Measurements from ENCODE around the gene KIAA0232.
"Not testable (repeated sequence)": the region's sequence is repeated elsewhere in the genome, so short reads cannot be mapped to it uniquely, and the experiment has no call there.

The KIAA0232 gene

DNA sequence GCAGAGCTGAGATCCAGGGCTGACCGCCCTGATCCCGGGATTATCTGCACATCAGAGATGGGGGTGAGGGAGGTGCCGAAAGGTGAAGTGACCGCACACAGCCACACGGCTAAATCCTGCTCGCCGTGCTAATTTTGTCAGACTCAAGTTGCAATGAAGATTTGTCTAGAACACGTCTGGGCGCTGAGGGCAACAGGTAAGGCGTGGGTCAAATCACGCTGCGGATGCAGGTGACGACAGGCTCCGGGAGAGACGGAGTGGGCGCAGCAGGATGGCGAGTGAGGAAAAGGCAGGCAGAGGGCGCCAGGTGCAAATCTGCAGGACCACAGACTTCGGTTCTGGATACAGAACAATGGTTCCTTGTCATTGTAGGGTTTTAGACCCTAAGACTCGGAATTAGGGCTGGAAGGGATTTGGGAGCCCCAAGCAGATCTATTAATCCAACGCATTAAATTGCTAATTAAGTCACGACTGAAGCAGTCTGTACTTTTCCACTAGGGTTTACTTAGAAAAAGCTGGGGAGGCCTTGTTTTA lies 125.2 kb downstream of the KIAA0232 start:
- H2AFZ ChIP-seq (ENCODE audit: low read depth, low read length): no peak overlapping the region
- H3K27me3 ChIP-seq (ENCODE audit: insufficient read depth, low read length): no peaks in the 10 kb centered on the region
- peaks cover 23% of the 10 kb centered on the region for H3K4me1 ChIP-seq (ENCODE audit: insufficient read depth, low read length)
- no peaks in the 10 kb centered on the region for H3K9me3 ChIP-seq (ENCODE audit: low read length)
- no peak overlapping the region for H3K4me3 ChIP-seq (ENCODE audit: low read length)
- H3K36me3 ChIP-seq (ENCODE audit: insufficient read depth, low read length): no peaks in the 10 kb centered on the region

DNA sequence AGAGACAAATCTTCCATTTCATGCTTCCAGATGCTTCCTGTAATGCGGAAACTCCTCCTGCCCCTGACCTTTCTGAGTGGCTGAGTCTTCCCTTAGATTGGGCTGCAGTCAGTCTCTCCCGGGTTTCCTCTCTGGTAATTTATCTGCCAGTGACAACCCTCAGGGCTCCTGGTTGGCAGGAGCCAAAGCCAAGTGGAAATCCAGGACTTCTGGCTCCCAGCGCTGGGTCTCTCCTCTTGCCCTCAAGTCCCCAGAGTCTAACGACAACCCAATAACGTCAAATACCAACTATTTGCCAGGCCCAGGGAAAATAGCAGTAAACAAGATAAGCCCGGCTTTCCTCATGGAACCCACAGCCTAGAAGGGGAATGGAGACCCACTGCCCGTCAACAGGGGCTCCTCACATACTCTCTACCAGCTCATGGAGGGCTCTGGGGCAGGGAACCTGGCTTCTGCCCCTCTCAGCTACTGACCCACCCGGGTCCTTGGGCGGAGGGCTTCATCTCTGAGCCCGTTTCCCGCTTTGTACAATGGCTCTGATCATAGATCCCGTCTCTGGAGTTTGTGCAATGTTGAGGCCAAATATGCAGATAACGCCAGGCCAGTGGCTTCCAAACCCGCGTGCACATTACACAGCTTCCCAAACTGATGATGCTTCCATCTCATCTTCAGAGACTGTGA lies 126.0 kb downstream of the KIAA0232 start:
- Histone ChIP-seq H2AFZ (ENCODE audit: low read depth, low read length) (peak overlapping the region; percentile 57), H3K4me1 (ENCODE audit: insufficient read depth, low read length) (peaks cover 23% of the 10 kb centered on the region), H3K4me3 (ENCODE audit: low read length) (peak overlapping the region; percentile 86), H3K9me3 (ENCODE audit: low read length) (no peaks in the 10 kb centered on the region), H3K27me3 (ENCODE audit: insufficient read depth, low read length) (no peaks in the 10 kb centered on the region), H3K36me3 (ENCODE audit: insufficient read depth, low read length) (no peaks in the 10 kb centered on the region)

DNA sequence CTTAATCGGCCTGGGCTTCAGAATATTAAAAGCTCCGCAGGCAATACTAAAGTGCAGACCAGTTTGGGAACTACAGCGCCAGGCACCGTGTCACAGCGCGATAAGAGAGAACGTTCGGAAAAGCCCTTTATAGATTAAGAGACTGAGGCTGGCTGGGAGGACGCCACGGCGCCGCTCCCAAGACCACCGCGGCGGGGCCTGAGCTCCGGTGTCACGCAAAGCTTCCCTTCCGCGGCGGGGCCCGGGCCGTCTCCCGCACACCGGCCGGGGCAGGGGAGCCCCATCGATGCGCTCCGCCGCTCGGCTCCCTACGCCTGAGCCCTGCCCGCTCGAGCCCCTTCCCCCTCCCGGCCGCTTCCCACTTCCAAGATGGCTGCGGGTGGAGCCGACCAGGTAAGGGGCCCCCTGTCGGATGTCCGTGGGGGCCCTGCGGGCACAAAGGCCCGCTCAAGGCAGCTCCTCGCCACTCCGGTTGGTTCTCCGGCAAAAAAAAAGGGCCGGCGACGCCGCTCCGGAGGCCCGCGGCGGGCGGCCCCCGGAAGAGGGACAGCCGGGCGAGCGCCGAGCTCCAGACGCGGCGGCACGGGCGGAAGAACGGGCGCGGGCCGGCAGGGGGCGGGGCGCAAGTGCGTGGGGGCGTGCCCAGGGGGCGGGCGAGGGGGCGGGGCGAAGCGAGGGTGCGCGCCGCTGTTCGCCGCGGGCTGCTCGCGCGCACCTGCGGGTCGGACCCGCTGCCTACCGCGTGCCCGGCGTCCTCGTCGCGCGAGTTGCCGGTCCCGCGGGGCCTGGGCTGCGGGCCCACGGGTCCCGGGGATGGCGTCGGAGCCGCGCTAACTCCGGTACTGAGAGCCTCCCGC lies 126.8 kb downstream of the KIAA0232 start, which contains the start of gene TBC1D14:
TSS of gene TBC1D14 (plus strand) at position 714 of the 857 bp plus-strand sequence. CDS start 13,564 bp downstream, outside the sequence.
- Histone ChIP-seq H2AFZ (ENCODE audit: low read depth, low read length) (peak within 1 kb of the TSS; percentile 57), H3K9me3 (ENCODE audit: low read length) (no peaks in the 10 kb centered on the region), H3K4me3 (ENCODE audit: low read length) (peak within 1 kb of the TSS; percentile 86), H3K36me3 (ENCODE audit: insufficient read depth, low read length) (no peaks in the 10 kb centered on the region), H3K27me3 (ENCODE audit: insufficient read depth, low read length) (no peaks in the 10 kb centered on the region), H3K4me1 (ENCODE audit: insufficient read depth, low read length) (peaks cover 23% of the 10 kb centered on the region)

DNA sequence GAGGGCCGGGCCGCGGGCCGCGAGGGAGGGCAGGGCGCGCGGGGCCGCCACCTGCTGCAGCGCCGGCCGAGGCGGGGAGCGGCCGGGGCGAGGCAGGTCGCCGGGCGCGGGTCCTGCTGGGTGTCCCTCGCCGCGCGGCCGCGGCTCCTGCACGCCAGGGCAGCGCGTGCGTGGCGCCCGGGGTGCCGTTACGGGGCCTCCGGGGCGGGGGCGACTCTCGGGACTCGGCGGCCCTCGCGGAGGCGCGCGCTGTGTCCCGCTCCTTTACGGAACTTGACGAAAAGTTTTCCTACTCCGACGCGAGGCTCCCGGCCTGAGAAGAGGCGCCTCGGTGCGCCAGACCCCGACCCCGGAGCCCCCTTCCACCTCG lies 127.4 kb downstream of the KIAA0232 start:
- Histone ChIP-seq H3K27me3 (ENCODE audit: insufficient read depth, low read length) (no peaks in the 10 kb centered on the region), H3K4me1 (ENCODE audit: insufficient read depth, low read length) (peaks cover 23% of the 10 kb centered on the region), H3K4me3 (ENCODE audit: low read length) (peak overlapping the region; percentile 86)

DNA sequence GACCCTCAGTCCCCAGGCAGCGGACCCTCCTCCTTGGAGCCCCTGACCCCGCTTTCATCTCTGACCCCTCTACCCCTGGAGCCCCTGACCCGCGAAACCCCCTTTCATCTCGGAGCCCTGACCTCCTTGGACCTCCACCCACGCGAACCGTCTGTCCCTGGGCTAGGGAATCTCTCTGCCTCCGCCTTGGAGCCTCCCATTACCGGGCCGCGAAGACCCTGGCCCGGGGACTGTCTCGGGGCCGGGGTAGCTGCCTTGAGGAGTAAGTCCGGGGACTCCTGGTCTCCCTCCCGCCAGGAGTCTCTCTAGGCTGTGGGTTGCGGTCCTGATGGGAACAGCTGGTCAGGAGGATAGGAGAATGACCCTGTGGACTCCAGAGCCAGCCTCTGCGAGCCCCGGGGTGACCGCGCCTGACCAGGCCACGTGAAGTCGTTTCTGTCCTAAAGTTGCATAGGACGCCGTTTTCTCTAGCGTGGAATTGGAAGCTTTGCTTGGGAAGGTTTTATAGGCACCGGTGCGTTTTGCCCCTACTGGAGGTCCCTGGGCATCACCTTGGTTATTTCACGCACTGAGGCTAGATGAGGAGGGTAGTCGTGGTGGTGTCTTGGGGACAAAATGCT lies 127.9 kb downstream of the KIAA0232 start:
- H3K36me3 ChIP-seq (ENCODE audit: insufficient read depth, low read length): no peaks in the 10 kb centered on the region
- peaks cover 23% of the 10 kb centered on the region for H3K4me1 ChIP-seq (ENCODE audit: insufficient read depth, low read length)
- H3K4me3 ChIP-seq (ENCODE audit: low read length): peak overlapping the region; percentile 86
- H3K9me3 ChIP-seq (ENCODE audit: low read length): no peaks in the 10 kb centered on the region
- H3K27me3 ChIP-seq (ENCODE audit: insufficient read depth, low read length): no peaks in the 10 kb centered on the region
- peak overlapping the region; percentile 4 for H2AFZ ChIP-seq (ENCODE audit: low read depth, low read length)

More for the DNA sequence above, 127.4 kb downstream of the KIAA0232 start:
- Histone ChIP-seq H2AFZ (ENCODE audit: low read depth, low read length) (peak overlapping the region; percentile 4), H3K9me3 (ENCODE audit: low read length) (no peaks in the 10 kb centered on the region), H3K36me3 (ENCODE audit: insufficient read depth, low read length) (no peaks in the 10 kb centered on the region)

DNA sequence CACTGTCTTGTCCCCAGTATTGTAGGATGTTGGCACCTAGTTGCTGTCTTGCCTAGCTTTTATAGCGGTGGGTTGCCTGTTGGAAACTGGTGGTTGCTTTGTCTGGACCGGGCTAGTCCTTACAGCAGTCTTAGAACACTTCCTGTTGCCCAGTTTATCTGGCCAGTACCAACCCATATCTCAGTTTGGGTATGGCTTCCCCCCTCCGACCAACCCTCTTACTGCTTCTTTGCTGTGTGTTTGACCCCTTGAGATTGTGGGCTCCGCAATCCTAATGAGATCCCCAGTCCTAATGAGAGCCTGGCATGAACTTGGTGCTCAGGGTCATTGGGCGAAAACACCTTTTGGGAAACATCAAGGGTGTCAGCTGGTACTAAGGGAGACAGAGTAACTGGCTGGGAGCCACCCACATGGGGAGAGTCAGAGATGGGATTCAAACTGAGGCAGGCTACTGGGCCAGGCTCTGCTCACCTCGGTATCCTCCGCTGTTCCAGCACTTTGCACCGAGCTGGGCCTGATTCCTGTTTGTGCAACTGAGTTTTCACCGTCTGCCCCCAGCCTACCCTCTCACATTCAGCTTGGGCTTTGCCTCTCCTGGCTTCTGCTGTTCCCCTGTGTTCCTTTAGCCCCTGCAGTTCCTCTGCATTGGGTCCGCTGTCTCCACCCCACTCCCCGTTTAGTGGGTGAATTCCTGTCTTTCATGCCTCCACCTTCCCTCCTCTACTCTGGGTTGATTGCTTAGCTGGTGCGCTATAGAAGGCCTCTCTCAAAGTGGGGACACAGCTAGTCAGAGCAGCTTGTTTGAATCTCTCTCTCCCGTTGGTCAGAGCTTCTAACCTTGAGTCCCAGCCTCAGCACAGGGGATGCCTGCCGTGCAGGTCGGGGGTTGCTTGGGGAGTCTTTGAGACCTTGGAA lies 128.7 kb downstream of the KIAA0232 start:
- no peaks in the 10 kb centered on the region for H3K27me3 ChIP-seq (ENCODE audit: insufficient read depth, low read length)
- H3K4me3 ChIP-seq (ENCODE audit: low read length): peak overlapping the region; percentile 86
- H3K36me3 ChIP-seq (ENCODE audit: insufficient read depth, low read length): no peaks in the 10 kb centered on the region
- H3K4me1 ChIP-seq (ENCODE audit: insufficient read depth, low read length): peaks cover 17% of the 10 kb centered on the region
- no peak overlapping the region for H2AFZ ChIP-seq (ENCODE audit: low read depth, low read length)
- no peaks in the 10 kb centered on the region for H3K9me3 ChIP-seq (ENCODE audit: low read length)

DNA sequence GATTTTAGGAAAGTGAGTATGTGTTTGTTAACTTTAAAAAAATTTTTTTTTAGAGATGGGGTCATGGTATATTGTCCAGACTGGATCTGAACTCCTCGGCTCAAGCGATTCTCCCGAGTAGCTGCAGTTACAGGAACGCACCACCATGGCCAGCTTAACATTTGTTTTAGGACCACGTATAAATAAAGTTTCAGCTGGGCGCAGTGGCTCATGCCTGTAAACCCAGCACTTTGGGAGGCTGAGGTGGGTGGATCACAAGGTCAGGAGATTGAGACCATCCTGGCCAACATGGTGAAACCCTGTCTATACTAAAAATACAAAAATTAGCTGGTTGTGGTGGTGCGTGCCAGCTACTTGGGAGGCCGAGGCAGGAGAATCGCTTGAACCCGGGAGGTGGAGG lies 129.4 kb downstream of the KIAA0232 start:
- peaks cover 17% of the 10 kb centered on the region for H3K4me1 ChIP-seq (ENCODE audit: insufficient read depth, low read length)

DNA sequence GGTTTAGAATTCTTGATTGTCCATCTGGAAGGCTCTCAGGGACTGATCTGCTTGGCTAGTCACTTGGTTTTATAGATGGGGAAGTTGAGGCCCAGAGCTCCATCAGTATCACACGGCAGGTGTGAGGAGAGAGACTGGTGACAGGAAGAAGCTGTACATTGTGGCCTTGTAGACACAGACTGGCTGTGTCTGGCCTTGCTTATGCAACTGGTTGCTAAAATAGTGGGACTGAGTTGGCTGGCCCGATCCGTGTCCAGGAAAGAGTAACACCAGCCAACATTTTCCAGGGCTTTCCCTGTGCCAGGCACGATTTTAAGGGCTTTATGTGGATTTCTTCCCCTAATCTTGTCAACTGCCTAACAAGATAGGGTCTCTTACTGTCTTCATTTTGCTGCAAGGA lies 129.9 kb downstream of the KIAA0232 start:
- Histone ChIP-seq H2AFZ (ENCODE audit: low read depth, low read length) (no peak overlapping the region), H3K4me3 (ENCODE audit: low read length) (no peak overlapping the region), H3K4me1 (ENCODE audit: insufficient read depth, low read length) (peaks cover 17% of the 10 kb centered on the region), H3K27me3 (ENCODE audit: insufficient read depth, low read length) (no peaks in the 10 kb centered on the region), H3K9me3 (ENCODE audit: low read length) (no peaks in the 10 kb centered on the region), H3K36me3 (ENCODE audit: insufficient read depth, low read length) (no peaks in the 10 kb centered on the region)

More for the DNA sequence above, 129.4 kb downstream of the KIAA0232 start:
- H2AFZ ChIP-seq (ENCODE audit: low read depth, low read length); H3K9me3 ChIP-seq (ENCODE audit: low read length); H3K4me3 ChIP-seq (ENCODE audit: low read length); H3K27me3 ChIP-seq (ENCODE audit: insufficient read depth, low read length); H3K36me3 ChIP-seq (ENCODE audit: insufficient read depth, low read length): not testable (repeated sequence)

DNA sequence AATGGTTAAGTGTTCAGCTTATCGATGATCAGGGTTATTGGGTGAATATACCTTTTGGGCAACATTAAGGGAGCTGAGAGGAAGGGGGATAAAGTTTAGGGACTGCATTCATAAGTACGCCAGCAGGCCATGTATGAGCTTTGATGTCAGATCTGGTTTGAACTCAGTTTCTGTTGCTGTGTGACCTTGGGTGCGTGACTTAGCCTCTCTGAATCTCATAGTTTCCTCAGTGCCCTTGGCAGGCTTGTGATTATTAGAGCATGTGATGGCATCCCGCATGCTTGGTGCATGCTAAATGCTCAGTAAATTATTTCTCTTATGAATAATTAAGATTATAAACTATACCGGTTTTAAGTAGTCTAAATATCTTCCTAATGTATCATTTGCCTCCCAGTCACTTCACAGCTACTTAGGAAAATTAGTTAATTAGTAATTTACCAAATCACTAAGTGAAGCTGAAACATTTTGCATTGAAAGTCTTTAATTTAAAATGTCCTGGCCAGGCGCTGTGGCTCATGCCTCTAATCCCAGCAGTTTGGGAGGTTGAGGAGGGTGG lies 130.9 kb downstream of the KIAA0232 start:
- Histone ChIP-seq H3K4me1 (ENCODE audit: insufficient read depth, low read length) (peaks cover 14% of the 10 kb centered on the region), H3K4me3 (ENCODE audit: low read length) (no peak overlapping the region), H2AFZ (ENCODE audit: low read depth, low read length) (no peak overlapping the region), H3K27me3 (ENCODE audit: insufficient read depth, low read length) (no peaks in the 10 kb centered on the region), H3K9me3 (ENCODE audit: low read length) (no peaks in the 10 kb centered on the region), H3K36me3 (ENCODE audit: insufficient read depth, low read length) (no peaks in the 10 kb centered on the region)

DNA sequence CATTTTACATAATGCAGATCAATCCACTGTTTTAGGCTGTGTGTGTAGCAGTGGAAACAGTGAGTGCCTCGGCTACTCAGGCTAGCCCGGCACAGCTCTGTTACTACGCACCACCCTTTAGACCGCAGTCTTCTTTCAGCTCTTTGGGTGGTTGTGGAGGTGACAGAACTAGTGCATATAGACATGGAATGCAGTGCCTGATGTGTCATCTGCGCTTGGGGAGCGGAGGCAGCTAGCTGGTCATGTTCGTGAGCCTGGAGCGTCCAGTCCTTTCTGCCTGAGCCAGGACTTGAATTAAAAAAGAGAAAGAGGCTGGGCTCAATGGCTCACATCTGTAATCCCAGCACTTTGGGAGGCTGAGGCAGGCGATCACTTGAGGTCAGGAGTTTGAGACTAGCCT lies 131.9 kb downstream of the KIAA0232 start:
- H3K27me3 ChIP-seq (ENCODE audit: insufficient read depth, low read length): no peaks in the 10 kb centered on the region
- no peak overlapping the region for H2AFZ ChIP-seq (ENCODE audit: low read depth, low read length)
- H3K36me3 ChIP-seq (ENCODE audit: insufficient read depth, low read length): no peaks in the 10 kb centered on the region
- H3K9me3 ChIP-seq (ENCODE audit: low read length): no peaks in the 10 kb centered on the region
- peaks cover 9% of the 10 kb centered on the region for H3K4me1 ChIP-seq (ENCODE audit: insufficient read depth, low read length)
- H3K4me3 ChIP-seq (ENCODE audit: low read length): no peak overlapping the region

DNA sequence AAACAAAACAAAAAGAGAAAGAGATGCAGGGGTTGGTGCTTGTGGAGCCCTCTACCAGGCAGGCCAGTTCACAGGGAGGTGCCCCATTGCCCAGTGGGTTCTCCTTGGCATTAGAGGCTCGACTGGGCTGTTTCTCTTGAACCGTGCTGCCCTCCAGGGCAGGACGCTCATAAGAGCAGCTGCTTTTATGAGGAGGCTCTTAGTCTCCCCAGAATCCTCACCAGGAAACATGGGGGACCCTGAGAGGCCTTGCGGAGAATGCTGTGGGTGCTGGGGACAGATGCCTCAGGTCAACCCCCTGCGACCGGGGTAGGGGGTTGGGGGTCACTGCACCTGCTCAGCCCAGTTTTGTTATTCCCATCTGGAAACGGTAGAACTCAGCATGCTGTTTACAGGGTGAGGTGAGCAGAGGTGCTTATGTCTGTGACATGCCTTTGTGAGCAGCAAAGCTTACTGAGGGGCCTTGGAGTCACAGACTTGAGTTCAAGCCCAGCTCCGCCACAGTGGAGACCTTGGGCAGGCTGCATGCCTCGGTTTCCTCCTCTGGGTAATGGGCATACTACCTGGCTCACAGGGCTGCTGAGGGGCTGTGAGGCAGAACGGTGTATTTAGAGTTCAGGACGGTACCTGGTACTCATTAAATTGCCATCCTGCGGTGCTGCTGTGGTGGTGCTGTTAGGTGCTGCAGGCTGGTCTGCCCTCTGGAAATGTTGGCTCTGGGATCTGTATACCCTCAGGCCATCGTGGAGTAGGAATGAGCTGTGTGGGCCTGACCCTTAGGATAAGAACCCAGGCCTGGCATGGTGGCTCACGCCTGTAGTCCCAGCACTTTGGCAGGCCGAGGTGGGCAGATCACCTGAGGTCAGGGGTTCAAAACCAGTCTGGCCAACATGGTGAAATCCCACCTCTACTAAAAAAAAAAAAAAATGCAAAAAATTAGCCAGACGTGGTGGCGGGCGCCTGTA lies 132.8 kb downstream of the KIAA0232 start:
- Histone ChIP-seq H3K36me3 (ENCODE audit: insufficient read depth, low read length) (no peaks in the 10 kb centered on the region), H3K4me1 (ENCODE audit: insufficient read depth, low read length) (peaks cover 8% of the 10 kb centered on the region), H3K27me3 (ENCODE audit: insufficient read depth, low read length) (no peaks in the 10 kb centered on the region), H2AFZ (ENCODE audit: low read depth, low read length) (no peak overlapping the region), H3K9me3 (ENCODE audit: low read length) (no peaks in the 10 kb centered on the region), H3K4me3 (ENCODE audit: low read length) (no peak overlapping the region)

Measured in neuron (in vitro differentiated cells).